Spleen (tissue), 7 donors: ENCODE results near the gene USH2A.

ENCODE experiments used
- CTCF ChIP-seq, 11 experiments: fragments of 200-600 bp in 7 of 11; fragments of 450-650 bp in 4 of 11; sonication (generic) in 4 of 11; IDR thresholded peaks in 8 of 11; conservative IDR thresholded peaks in 3 of 11; 1 replicate in 7 of 11; 2 replicates in 4 of 11; pipeline versions ENCODE4 v1.4.0 to v1.8.0; 2016 to 2021; ENCODE audit warnings: antibody characterized with exemption in 11 of 11, inconsistent platforms in 4 of 11, mild to moderate bottlenecking in 1 of 11
- POLR2AphosphoS5 ChIP-seq, 3 donors: sonication (generic); formaldehyde crosslinking; IDR thresholded peaks; one replicate each; pipeline ENCODE4 v1.5.1; 2017; ENCODE audit warnings: antibody characterized with exemption in 3 of 3
- donor health status: DM: no; HTN: no; CAD: no; lungs with moderate emphysema.
- donor health status: DM: no; HTN: no; CAD: no.
- donor health status: DM: no; HTN: no; CAD: no.

GRCh38 chr1:215889871-215890270 lies 533.4 kb downstream of the USH2A start:
- TF ChIP-seq POLR2AphosphoS5 (IDR thresholded peaks at IDR 0.05) (no peak), CTCF (IDR thresholded peaks at IDR 0.05 in 8 of 11, conservative IDR thresholded peaks at IDR 0.05 in 3 of 11) (no peak)
